ENCODE data around the gene ARAP3. TPM values are rescaled to one million over a fixed set of nuclear protein-coding genes. Genes with fewer than 3 reads are reported as not detected.

Gene ARAP3
- total and polyA plus RNA-seq, 9 of the 15 experiments (the other 6 are each of a cell fraction or from before 2014, with no cell fraction given): 0.83 to 25.7 (median 6.4) TPM

- TF ChIP-seq ZBTB26 (CRISPR knock-in tag; IDR thresholded peaks at IDR 0.05): peak; percentile 4; the same call in 1 of the 2 replicates
- peak; percentile 66; the same call in 1 of the 2 replicates for TF ChIP-seq C11orf30 (IDR thresholded peaks at IDR 0.05; ENCODE audit: low read depth)
- peak; percentile 51 for TF ChIP-seq TBP (optimal IDR thresholded peaks at IDR 0.05; ENCODE audit: low read depth, low read length)
- 0 out of 2 replicates have a peak, but pooled peaks have one; percentile 61 for TF ChIP-seq ATF7 (IDR thresholded peaks at IDR 0.05)
- TF ChIP-seq EP300 (IDR thresholded peaks at IDR 0.05; ENCODE audit: low read length): peak; percentile 93
- no peak for TF ChIP-seq PTTG1 (tag; IDR thresholded peaks at IDR 0.05; ENCODE audit: low read depth)
- peak; percentile 43; the same call in 1 of the 2 replicates for TF ChIP-seq KLF13 (tag; IDR thresholded peaks at IDR 0.05; ENCODE audit: borderline replicate concordance, low read depth)
- TF ChIP-seq DLX4 (CRISPR knock-in tag; IDR thresholded peaks at IDR 0.05): no peak
- TF ChIP-seq KLF16 (IDR thresholded peaks at IDR 0.05): peak; percentile 81; the same call in 1 of the 2 replicates
- TF ChIP-seq AFF1 (IDR thresholded peaks at IDR 0.05; ENCODE audit: low read depth in 1 of 2, partially characterized antibody in 2 of 2): peak in 1 of 2 experiments; percentile 46
- no peak for TF ChIP-seq ATF1 (CRISPR knock-in tag; IDR thresholded peaks at IDR 0.05)
- peak; percentile 43; the same call in 1 of the 2 replicates for TF ChIP-seq ATF1 (tag; IDR thresholded peaks at IDR 0.05)
- peak in 1 of 2 experiments; percentile 15; a peak in 2 of 4 replicates for TF ChIP-seq MAZ (CRISPR knock-in tag; conservative IDR thresholded peaks at IDR 0.05 in 1 of 2, IDR thresholded peaks at IDR 0.05 in 1 of 2)
- no peak for TF ChIP-seq ZNF184 (CRISPR knock-in tag; IDR thresholded peaks at IDR 0.05)
- TF ChIP-seq CHCHD3 (CRISPR knock-in tag; IDR thresholded peaks at IDR 0.05): no peak
- TF ChIP-seq CBFA2T3 (IDR thresholded peaks at IDR 0.05): peak; percentile 96
- no peak for TF ChIP-seq ZNF609 (CRISPR knock-in tag; IDR thresholded peaks at IDR 0.05; ENCODE audit: borderline replicate concordance)
- no peak for TF ChIP-seq BMI1 (IDR thresholded peaks at IDR 0.05; ENCODE audit: low read length)
- TF ChIP-seq HEY1 (CRISPR knock-in tag; IDR thresholded peaks at IDR 0.05; ENCODE audit: borderline replicate concordance): peak; percentile 84
These were observed 9.3 kb upstream of the ARAP3 start (continued) for GRCh38 chr5:141691286-141691866.

Data from K562 (cell line).